Measurements from ENCODE around the gene C1orf159.

DNA sequence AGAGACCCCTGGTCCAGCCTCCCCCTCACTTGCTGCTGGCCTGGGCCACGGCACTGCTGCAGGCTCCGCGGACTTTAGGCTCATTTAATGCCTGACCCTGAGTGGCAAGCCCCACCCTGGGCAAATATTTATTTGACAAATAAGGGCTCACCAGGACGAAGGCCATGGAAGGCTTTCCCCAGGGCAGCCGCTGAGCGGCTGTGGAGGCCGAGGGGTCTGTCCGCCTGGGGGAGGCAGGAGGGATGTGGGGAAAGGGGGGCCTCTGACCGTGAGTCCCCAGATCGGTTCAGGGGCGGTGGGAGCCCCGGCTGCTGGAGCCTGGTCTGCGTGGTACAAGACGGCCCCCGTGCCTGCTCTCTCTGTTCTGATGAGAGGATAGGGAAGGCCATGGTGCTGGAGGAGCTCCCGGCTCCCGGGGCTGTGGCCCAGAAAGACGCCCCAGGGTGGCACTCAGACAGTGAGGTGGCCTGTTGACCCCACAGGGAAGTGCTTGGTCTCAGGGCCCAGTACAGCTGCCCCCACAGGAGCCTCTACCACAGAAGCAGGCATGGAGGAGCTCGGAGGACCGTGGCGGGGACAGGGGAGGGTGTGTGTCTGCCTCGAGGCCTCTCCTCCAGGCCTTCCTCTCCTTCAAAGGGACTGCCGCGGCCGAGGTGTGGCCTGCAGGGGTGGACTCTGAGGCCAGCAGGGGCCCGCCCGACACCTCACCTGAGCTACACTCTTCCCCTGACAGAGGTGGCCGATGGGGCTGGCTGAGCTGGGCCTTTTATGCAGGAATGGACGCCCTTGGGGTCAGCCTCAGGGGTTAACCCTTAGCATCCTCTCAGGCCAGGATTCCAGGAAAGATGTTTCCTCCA, 9.1 kb upstream of the C1orf159 start:
- TF ChIP-seq, protein P1, sequence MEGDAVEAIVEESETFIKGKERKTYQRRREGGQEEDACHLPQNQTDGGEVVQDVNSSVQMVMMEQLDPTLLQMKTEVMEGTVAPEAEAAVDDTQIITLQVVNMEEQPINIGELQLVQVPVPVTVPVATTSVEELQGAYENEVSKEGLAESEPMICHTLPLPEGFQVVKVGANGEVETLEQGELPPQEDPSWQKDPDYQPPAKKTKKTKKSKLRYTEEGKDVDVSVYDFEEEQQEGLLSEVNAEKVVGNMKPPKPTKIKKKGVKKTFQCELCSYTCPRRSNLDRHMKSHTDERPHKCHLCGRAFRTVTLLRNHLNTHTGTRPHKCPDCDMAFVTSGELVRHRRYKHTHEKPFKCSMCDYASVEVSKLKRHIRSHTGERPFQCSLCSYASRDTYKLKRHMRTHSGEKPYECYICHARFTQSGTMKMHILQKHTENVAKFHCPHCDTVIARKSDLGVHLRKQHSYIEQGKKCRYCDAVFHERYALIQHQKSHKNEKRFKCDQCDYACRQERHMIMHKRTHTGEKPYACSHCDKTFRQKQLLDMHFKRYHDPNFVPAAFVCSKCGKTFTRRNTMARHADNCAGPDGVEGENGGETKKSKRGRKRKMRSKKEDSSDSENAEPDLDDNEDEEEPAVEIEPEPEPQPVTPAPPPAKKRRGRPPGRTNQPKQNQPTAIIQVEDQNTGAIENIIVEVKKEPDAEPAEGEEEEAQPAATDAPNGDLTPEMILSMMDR (IDR thresholded peaks at IDR 0.05; ENCODE audit: low read depth, low read length), result no peak
- no peak for TF ChIP-seq EZH2phosphoT487 (IDR thresholded peaks at IDR 0.05; ENCODE audit: low read depth)
